HG03571 (cell line): Measurements from ENCODE around the gene CBL.

Experiments used
- ATAC-seq: cut with Tn5 transposase; IDR thresholded peaks from one replicate; pipeline ENCODE4 v1.9.1; 2021; ENCODE audit not compliant: unreplicated experiment

Gene CBL

DNA sequence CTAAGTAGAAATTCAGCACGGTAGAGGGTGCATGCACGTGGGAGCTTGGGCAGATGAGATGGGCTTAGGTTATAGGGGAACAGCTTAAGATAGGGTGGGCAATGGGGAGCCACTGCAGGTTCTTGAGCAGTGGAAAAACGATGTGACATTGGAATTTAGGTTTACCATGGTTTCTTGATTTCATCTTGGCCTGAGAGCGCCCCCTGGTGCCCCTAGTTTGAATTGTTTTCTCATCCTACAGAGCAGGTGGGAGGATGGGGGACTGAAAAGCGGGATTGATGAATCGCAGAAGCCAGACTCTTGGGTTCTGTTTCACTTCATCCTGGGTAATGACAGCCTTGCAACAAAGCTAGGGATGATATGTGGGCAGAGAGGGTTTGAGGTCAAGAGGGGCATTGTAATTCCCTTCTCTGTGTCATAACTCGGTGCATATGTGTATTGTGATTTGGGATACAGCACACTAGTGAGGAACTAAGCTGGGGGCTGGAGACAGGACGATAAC is 117.4 kb downstream of the CBL start:
- no peak for ATAC-seq

GRCh38 chr11:119324189-119324588 is 118.0 kb downstream of the CBL start:
- ATAC-seq, result no peak

DNA sequence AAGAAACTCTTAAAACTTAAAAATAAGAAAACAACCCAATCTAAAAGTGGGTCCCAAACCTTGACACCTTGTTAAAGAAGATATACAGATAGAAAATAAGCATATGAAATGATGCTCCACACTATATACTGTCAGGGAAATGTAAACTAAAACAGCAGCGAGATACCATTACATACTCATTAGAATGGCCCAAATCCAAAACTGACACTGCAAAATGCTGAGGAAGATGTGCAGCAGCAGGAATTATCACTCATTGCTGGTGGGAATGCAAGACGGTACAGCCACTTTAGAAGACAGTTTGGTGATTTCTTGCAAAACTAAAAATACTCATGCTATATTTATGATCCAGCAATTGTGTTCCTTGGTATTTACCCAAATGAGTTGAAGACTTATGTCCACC is 123.2 kb downstream of the CBL start:
- no peak for ATAC-seq

- no peak for ATAC-seq
Observed at GRCh38 chr11:119330237-119330636, 124.1 kb downstream of the CBL start.

- no peak for ATAC-seq
Observed at GRCh38 chr11:119332111-119332765, 126.1 kb downstream of the CBL start.

- ATAC-seq, result peak; percentile 89
Observed at GRCh38 chr11:119334174-119334930, 128.2 kb downstream of the CBL start, which contains the start of gene RNF26. RNF26 (plus strand) TSS chr11:119334527; CDS start chr11:119335123, 596 bp downstream.

GRCh38 chr11:119335091-119335654 is 129.0 kb downstream of the CBL start:
- no peak for ATAC-seq

- ATAC-seq, result no peak
Observed at GRCh38 chr11:119335655-119336543, 129.8 kb downstream of the CBL start.

DNA sequence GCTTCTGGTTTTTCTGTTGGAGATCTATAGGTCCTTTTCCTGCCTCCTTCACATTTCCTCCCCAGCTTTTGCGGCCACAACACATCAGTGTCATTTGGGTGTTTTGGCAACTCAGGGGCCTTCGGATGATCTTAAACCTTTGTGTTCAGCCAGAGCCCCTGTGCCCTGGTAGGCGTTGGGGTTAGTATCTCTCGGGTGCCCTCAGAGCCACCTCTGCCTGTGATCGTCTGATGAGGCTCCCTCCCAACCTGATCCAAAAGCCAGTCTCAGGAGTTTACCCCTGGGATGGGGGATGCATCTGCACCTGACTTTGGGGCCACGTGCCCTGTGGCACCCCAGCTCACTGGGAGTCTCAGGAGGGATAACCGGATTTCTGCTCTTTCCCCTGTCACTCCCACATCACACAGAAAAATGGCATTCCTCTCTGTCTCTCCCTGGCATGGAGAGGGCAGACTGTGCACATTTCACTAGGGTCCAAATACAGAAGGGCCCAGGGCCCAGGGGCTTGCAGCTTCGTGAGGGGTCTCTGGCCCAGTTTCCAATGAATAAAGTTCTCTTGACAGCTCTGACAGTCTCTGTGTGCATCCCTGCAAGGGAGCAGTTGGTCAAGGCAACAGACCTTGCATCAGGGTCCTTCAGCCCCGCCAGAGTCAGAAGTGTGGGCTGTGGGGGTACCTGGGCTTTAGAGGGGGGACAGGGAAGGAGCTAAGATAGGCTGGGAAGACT is 130.8 kb downstream of the CBL start:
- ATAC-seq, result no peak

DNA sequence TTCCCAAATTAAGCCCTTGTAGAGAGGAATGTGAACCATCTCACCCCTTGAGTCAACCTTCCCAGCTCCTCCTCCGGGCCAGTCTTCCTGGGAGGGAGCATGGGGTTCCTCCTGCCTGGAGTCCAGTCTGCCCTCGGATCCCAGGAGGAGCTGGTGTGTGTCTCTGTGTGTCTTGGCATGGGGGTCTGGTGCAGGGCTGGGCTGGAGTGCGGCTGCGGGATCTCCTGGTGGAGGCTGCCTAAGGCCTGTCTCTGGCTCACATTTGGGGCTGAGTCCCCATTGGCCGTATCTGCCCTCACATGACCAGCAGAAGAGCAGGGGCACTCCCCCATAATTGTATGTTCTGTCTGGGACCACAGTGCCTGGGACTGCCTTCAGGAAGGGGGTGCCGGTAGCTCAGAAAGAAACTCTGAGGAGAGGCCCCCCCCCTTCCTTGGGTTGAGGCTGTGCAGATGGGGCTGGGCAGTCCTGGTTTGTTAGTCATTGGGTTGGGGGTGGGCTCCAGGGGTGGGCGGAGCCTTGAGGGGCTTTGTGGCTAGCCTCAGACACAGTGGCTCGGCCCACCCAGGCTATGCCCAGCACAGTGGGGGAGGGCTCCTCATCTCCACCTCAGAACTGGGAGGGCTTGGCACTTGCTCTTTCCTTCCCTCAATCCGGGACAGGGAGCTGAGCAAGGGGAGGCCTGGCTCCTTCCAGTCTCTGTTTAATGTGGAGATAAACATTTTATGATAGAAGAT is 131.6 kb downstream of the CBL start:
- ATAC-seq, result no peak

- no peak for ATAC-seq
Observed at GRCh38 chr11:119338318-119338890, 132.3 kb downstream of the CBL start.

- ATAC-seq, result no peak
Observed at GRCh38 chr11:119338965-119339588, 132.9 kb downstream of the CBL start.

GRCh38 chr11:119339589-119340334 is 133.6 kb downstream of the CBL start:
- ATAC-seq, result no peak

DNA sequence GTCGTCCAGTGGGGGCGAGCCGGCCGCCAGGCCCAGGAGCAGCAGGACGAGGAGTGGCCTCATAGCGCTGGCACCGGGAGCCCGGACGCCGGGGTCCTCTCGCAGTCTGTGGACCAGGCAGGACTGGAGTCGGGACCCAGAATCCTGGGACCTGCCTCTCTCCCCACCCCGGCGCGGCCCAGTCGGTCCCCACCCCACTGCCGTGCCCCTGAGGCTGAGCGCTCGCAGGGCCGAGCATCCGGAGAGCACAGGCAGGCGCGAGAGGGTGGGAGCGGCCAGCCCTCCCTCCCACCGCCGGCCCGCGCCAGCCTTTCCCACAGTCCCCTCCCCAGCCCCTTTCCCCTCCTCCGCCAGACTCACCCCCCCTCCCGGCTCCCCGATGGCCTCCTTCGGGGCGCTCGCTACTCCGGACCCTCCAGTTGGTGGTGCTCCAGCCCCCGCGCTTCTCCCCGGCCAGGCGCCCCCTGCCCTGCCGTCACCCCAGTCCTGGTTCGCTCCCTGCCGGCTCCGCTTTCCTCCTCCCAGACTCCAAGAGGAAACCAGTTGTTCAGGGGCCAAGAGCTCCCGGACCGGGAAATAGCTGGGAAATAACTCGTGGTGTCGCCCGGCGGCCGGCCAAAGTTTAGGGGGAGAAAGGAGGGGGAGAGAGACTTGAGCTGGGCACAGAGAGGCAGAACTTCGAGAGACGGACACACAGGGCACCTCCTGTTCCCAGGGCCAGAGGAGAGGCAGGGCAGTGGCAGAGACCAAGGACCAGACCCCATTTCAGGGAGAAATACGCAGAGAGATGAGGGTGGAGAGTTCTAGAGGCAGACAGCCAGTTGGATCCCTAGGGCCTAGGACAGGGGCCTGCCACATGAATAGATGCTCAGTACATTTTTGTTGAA is 134.4 kb downstream of the CBL start, which contains the start of gene C1QTNF5:
Gene C1QTNF5, minus strand, starts transcription at position 549 of the 887 bp plus-strand sequence. Its CDS starts 486 bp downstream, at position 63.
- ATAC-seq, result no peak

- no peak for ATAC-seq
Observed at GRCh38 chr11:119341222-119342022, 135.3 kb downstream of the CBL start.

- ATAC-seq, result no peak
Observed at GRCh38 chr11:119342023-119342300, 135.8 kb downstream of the CBL start.
